OCI-LY3 (cell line): ENCODE measurements around the gene GRIK1.

Source experiments
- H2AFZ ChIP-seq: fragments of 200-600, 300-600 bp; shearing (Covaris generic); 2 replicates; pipeline ENCODE4 v1.6.0; 2014; ENCODE audit warnings: antibody characterized with exemption, low read depth, low read length
- H3K27ac ChIP-seq: fragments of 200-600, 300-600 bp; sonication (generic); 2 replicates; pipeline ENCODE4 v1.5.1; 2014; ENCODE audit warnings: mild to moderate bottlenecking, low read length, moderate library complexity, mixed read lengths
- H3K27me3 ChIP-seq: fragments of 200-600, 300-600 bp; sonication (generic); 2 replicates; pipeline ENCODE4 v1.6.1; 2014; ENCODE audit warnings: low read depth, low read length, mixed read lengths
- H3K36me3 ChIP-seq: fragments of 200-600, 300-600 bp; sonication (generic); replicated peaks from 2 replicates; pipeline ENCODE3; 2014; ENCODE audit warnings: low read depth, low read length, mixed read lengths
- H3K4me1 ChIP-seq: fragments of 300-600, 200-600 bp; sonication (generic); 2 replicates; pipeline ENCODE4 v1.6.1; 2014; ENCODE audit warnings: low read length, mixed read lengths
- H3K4me2 ChIP-seq: fragments of 200-600, 300-600 bp; sonication (generic); 2 replicates; pipeline ENCODE4 v1.6.1; 2014; ENCODE audit warnings: low read length, mixed read lengths
- H3K4me3 ChIP-seq: fragments of 300-600, 200-600 bp; sonication (generic); 2 replicates; pipeline ENCODE4 v1.5.1; 2014; ENCODE audit warnings: antibody characterized with exemption, mild to moderate bottlenecking, low read length, moderate library complexity
- H3K79me2 ChIP-seq: fragments of 300-600, 200-600 bp; shearing (Covaris generic); 2 replicates; pipeline ENCODE4 v1.6.1; 2014; ENCODE audit warnings: mild to moderate bottlenecking, low read length, mixed read lengths
- H3K9ac ChIP-seq: fragments of 300-600, 200-600 bp; shearing (Covaris generic); 2 replicates; pipeline ENCODE4 v1.6.0; 2014; ENCODE audit warnings: mild to moderate bottlenecking, low read length, moderate library complexity
- H3K9me3 ChIP-seq: fragments of 200-600, 300-600 bp; shearing (Covaris generic); 2 replicates; pipeline ENCODE4 v1.6.1; 2014; ENCODE audit warnings: low read length, mixed read lengths; ENCODE audit not compliant: insufficient read depth
- H4K20me1 ChIP-seq: fragments of 200-600, 300-600 bp; sonication (generic); 2 replicates; pipeline ENCODE4 v1.6.1; 2016; ENCODE audit warnings: low read length, mixed read lengths; ENCODE audit not compliant: insufficient read depth
- EZH2phosphoT487 ChIP-seq: fragments of 200-600 bp; shearing (Covaris generic); IDR thresholded peaks from 2 replicates; pipeline ENCODE4 v1.6.1; 2018; ENCODE audit warnings: antibody characterized with exemption, mixed run types, low read depth
- TF ChIP-seq, protein P1 (sequence below): fragments of 200-600, 300-600 bp; sonication (generic); IDR thresholded peaks from 2 replicates; pipeline ENCODE4 v1.5.1; 2014; ENCODE audit warnings: antibody characterized with exemption, low read length, low read depth

The GRIK1 gene

DNA sequence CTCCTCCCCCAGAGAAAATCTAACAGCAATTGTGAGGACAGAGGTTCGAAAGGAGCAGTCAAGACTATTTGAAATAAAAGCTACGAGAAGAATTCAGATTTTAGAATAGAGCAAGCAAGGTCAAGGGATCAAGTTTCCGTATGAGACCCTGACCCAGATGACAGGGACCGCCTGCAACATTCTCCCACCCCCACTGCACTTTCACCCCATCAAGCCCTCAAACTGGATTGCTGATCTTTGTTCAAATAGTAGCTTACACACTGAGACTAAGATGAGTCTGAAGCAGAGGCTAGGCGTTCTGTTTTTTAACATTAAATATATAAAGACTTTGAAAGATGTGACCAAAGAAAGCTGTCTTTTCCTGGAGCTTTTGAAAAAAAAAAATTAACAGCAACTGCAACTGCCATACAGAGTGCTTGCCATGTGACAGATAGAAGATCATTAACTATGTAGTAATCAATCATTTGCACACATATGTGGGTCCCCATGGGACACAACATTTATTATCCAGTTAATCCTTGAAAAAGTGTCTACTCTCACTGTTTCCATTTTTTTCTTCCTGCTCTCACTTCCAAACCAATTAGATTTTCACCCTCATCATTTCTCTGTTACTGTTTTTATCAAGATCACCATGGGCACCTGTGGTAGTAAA, 120.0 kb downstream of the GRIK1 start:
- H3K9ac ChIP-seq, result no peak overlapping the region
- H3K4me2 ChIP-seq, result no peak overlapping the region

DNA sequence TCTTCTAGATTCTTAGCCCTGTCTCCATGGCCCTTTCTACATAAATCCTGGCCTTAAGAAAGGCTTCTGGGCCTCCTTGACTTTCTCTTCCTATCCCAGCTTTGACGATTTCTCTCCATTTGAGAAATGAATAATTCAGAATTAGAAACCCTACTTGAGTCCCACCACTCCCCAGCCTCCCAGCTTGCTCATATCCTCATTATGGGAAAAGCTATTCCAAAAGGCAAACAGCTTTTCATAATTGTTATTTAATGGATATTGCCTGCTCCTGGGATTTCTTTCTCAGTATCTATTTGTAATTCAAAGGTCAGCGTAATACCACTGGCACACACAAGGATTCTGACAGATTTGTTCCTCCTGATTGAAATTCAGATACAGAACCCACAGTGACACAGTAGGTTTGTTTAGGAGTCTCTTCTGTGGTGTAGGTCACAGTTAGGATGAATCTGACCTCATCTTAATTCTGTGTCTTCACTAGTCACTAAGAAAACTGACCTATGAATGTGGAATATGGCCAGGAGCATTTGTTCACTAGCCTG, 121.3 kb downstream of the GRIK1 start:
- Histone ChIP-seq H3K4me3 (no peak overlapping the region), H4K20me1 (no peaks in the 10 kb centered on the region), H3K4me2 (no peak overlapping the region), H2AFZ (no peak overlapping the region), H3K9me3 (no peaks in the 10 kb centered on the region), H3K27ac (no peak overlapping the region), H3K9ac (no peak overlapping the region), H3K36me3 (no peaks in the 10 kb centered on the region), H3K27me3 (no peaks in the 10 kb centered on the region), H3K4me1 (no peaks in the 10 kb centered on the region), H3K79me2 (no peaks in the 10 kb centered on the region)
- TF ChIP-seq EZH2phosphoT487, result no peak
- TF ChIP-seq, protein P1, sequence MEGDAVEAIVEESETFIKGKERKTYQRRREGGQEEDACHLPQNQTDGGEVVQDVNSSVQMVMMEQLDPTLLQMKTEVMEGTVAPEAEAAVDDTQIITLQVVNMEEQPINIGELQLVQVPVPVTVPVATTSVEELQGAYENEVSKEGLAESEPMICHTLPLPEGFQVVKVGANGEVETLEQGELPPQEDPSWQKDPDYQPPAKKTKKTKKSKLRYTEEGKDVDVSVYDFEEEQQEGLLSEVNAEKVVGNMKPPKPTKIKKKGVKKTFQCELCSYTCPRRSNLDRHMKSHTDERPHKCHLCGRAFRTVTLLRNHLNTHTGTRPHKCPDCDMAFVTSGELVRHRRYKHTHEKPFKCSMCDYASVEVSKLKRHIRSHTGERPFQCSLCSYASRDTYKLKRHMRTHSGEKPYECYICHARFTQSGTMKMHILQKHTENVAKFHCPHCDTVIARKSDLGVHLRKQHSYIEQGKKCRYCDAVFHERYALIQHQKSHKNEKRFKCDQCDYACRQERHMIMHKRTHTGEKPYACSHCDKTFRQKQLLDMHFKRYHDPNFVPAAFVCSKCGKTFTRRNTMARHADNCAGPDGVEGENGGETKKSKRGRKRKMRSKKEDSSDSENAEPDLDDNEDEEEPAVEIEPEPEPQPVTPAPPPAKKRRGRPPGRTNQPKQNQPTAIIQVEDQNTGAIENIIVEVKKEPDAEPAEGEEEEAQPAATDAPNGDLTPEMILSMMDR, result no peak

More for the DNA sequence above, 120.0 kb downstream of the GRIK1 start:
- H3K36me3 ChIP-seq, result no peaks in the 10 kb centered on the region
- H3K4me1 ChIP-seq, result no peaks in the 10 kb centered on the region
- no peaks in the 10 kb centered on the region for H3K27me3 ChIP-seq
- no peaks in the 10 kb centered on the region for H4K20me1 ChIP-seq
- H3K27ac ChIP-seq, result no peak overlapping the region
- no peaks in the 10 kb centered on the region for H3K9me3 ChIP-seq
- TF ChIP-seq, protein P1, result no peak
- no peak for TF ChIP-seq EZH2phosphoT487
- no peaks in the 10 kb centered on the region for H3K79me2 ChIP-seq
- H2AFZ ChIP-seq, result no peak overlapping the region
- no peak overlapping the region for H3K4me3 ChIP-seq

- Histone ChIP-seq H3K9ac (no peak overlapping the region), H3K36me3 (no peaks in the 10 kb centered on the region), H3K27me3 (no peaks in the 10 kb centered on the region), H2AFZ (no peak overlapping the region), H3K27ac (no peak overlapping the region), H3K4me3 (no peak overlapping the region), H3K79me2 (no peaks in the 10 kb centered on the region), H3K9me3 (no peaks in the 10 kb centered on the region), H3K4me1 (no peaks in the 10 kb centered on the region), H4K20me1 (no peaks in the 10 kb centered on the region), H3K4me2 (no peak overlapping the region)
- TF ChIP-seq, protein P1, result peak; percentile 20; the same call in 1 of the 2 replicates
- no peak for TF ChIP-seq EZH2phosphoT487
These were observed 122.3 kb downstream of the GRIK1 start for GRCh38 chr21:29817450-29817849.

DNA sequence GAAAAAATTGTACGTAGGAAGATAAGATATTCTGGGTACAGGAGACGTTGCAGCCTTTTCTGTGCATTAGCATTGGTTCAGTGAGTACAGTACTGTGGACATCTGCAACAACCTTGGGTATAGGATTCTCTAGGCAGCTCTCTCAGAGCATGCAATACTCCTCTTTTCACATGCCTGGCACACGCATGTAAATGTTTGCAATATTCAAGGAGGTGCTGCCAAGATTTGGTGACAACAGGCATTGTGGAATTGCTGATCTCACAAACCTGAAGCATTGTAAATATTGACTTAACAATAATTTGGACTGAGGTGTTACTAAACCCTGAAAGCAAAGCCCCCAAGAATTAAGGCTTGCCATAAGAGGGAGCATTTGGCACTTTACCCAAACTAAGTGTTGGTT, 126.8 kb downstream of the GRIK1 start:
- H3K27ac ChIP-seq, result no peak overlapping the region
- H3K9ac ChIP-seq, result no peak overlapping the region
- no peak overlapping the region for H3K4me3 ChIP-seq
- H3K36me3 ChIP-seq, result no peaks in the 10 kb centered on the region
- no peaks in the 10 kb centered on the region for H4K20me1 ChIP-seq
- no peaks in the 10 kb centered on the region for H3K4me1 ChIP-seq
- H3K27me3 ChIP-seq, result no peaks in the 10 kb centered on the region
- H3K9me3 ChIP-seq, result no peaks in the 10 kb centered on the region
- H2AFZ ChIP-seq, result no peak overlapping the region
- no peak overlapping the region for H3K4me2 ChIP-seq
- no peaks in the 10 kb centered on the region for H3K79me2 ChIP-seq
- TF ChIP-seq EZH2phosphoT487, result no peak
- TF ChIP-seq, protein P1, result no peak
